Fibroblast of the aortic adventitia (primary cell): ENCODE measurements around the gene PKP2. TPM values are rescaled to one million over a fixed set of nuclear protein-coding genes. Genes with fewer than 3 reads are reported as not detected.

Experiments
- DNase-seq: peaks from one replicate; pipeline ENCODE4 v3.0.0-alpha.2; 2010; ENCODE audit warnings: low read depth
- H3K4me3 ChIP-seq: 2 replicates; pipeline ENCODE4 v1.5.1; 2011; ENCODE audit warnings: low read depth, mild to moderate bottlenecking, control low read depth, low read length, moderate library complexity
- CTCF ChIP-seq: IDR thresholded peaks from 2 replicates; pipeline ENCODE4 v1.5.1; 2011; ENCODE audit warnings: mild to moderate bottlenecking, low read length, control low read depth, inconsistent platforms; ENCODE audit not compliant: insufficient read depth
- total RNA-seq: library from RNA; depleted of rRNA; stranded (reverse); fragments of >200 nt; gene quantifications from 2 replicates; pipeline ENCODE4 v1.2.3, GENCODE V29; 2012; ENCODE audit warnings: low replicate concordance

PKP2 gene
- total RNA-seq, 1 donor: 0.45 TPM

GRCh38 chr12:32755051-32755653, 141.4 kb downstream of the PKP2 start:
- peak overlapping the region; percentile 99 for H3K4me3 ChIP-seq
- peak; percentile 71 for DNase-seq
- TF ChIP-seq CTCF: peak; percentile 80

- peak overlapping the region; percentile 99 for H3K4me3 ChIP-seq
- DNase-seq: peak; percentile 23
- no peak for TF ChIP-seq CTCF
Measured at GRCh38 chr12:32754111-32754510, 142.5 kb downstream of the PKP2 start.

- no peak for TF ChIP-seq CTCF
- no peak for DNase-seq
- peak overlapping the region; percentile 99 for H3K4me3 ChIP-seq
Measured at GRCh38 chr12:32753605-32754004, 143.0 kb downstream of the PKP2 start.

GRCh38 chr12:32743264-32743663, 153.3 kb downstream of the PKP2 start:
- TF ChIP-seq CTCF: no peak
- no peak overlapping the region for H3K4me3 ChIP-seq
- no peak for DNase-seq

- H3K4me3 ChIP-seq: no peak overlapping the region
- no peak for DNase-seq
- no peak for TF ChIP-seq CTCF
Measured at GRCh38 chr12:32742133-32742532, 154.4 kb downstream of the PKP2 start.

Other genes with a start within 250 kb of the PKP2 start
- 30.7 and 73.5 TPM in 2 replicates for gene DNM1L, start 217.5 kb downstream of the PKP2 start, total RNA-seq
- gene YARS2, start 140.9 kb downstream of the PKP2 start, total RNA-seq: 10.3 and 24.6 TPM in 2 replicates